ENCODE data around the gene ANKRD53.
"Not testable (repeated sequence)": the region's sequence is repeated elsewhere in the genome, so short reads cannot be mapped to it uniquely, and the experiment has no call there.

ANKRD53 gene

DNA sequence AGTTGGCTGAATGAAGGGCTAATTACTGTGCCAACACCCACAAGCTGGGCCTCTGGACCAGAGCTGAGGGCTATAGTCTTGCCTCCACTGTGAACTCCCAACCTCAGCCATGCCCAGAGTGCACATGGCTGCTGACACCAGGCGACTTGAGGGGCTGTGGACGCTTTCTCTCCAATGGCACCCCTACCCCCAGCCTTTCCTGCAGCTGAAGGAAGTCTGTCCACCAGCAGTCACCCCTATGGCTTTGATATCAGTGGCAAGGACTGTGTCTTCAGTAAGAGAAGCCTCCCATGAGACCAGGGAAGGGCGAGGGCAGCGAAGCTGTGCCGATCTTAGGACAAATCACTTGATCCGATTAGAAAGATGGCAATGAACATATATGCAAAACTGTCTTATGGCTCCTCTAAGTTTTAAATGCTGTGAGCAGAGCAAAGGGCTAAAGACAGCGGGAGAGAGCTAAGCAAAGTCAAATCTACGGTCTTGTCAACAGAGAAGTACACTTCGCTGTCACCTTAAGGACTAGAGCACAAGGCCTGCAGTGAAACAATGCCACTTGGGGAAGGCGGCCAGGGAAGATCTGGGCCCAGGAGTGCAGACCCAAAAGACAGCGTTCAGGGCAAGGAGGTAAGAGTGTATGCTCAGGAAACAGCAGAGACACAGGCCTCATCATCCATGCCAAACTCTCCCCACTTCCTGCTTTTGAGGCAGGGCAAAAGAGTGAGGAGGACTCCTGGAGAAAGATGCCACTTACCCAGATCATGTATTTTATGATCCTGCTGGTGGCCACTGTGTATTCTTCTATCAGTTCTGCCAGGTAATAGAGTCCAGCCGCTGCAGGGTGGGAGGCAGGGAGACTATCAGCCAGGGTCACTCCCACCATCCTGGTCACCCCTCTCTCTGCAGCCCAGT lies 14.8 kb downstream of the ANKRD53 start:
- FAIRE-seq = no peak

- no peak for FAIRE-seq
These were observed 15.7 kb downstream of the ANKRD53 start for GRCh38 chr2:70994009-70994698.

- FAIRE-seq = no peak
These were observed 16.4 kb downstream of the ANKRD53 start, which contains the start of gene TEX261 for GRCh38 chr2:70994699-70995425. Gene TEX261 (minus strand): TSS chr2:70994873. CDS start chr2:70994757, 116 bp downstream.

DNA sequence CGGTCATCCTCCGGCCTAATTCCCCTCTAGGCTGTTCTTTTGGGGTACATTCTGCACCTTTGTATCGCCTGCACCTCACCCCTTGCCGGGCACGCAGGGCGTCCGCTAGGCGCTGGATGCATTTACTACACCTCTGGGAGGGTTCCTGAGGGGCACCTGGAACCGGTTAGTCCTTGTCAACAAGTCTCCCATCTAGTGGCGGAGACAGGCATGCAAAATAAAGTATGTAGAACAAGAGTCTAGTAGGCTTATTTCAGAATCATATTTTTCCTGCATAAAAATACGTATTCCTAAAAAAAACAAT lies 16.9 kb downstream of the ANKRD53 start:
- FAIRE-seq = no peak

GRCh38 chr2:70998885-70999284 lies 20.5 kb downstream of the ANKRD53 start:
- not testable (repeated sequence) for FAIRE-seq

DNA sequence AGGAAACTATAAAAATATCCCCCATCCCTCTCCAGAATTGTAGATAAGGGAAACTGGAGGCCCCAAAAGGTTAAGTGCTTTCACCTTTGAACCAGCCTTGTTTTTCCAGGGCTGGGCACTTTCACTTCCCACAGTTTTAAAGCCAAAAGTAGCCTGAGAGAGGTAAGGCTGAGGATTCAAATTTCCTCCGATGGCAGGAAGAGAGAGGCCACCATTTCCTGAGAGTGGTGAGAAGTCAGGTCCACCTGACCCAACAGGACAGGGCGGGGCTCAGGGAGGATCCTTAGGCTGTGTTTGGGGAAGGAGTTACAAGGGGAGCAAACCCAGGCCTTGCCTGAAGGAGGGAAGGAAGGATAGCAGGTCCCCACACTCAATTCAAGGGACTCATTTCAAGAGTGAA lies 20.9 kb downstream of the ANKRD53 start:
- no peak for FAIRE-seq

DNA sequence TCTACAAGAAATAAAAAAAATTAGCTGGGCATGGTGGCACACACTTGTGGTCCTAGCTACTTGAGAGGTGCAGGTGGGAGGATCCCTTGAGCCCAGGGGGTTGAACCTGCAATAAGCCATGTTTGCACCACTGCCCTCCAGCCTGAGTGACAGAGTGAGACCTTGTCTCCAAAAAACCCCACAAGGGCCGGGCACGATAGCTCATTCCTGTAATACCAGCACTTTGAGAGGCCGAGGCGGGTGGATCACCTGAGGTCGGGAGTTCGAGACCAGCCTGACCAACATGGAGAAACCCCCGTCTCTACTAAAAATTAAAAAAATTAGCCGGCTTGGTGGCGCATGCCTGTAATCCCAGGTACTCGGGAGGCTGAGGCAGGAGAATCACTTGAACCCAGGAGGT lies 21.5 kb downstream of the ANKRD53 start:
- not testable (repeated sequence) for FAIRE-seq

DNA sequence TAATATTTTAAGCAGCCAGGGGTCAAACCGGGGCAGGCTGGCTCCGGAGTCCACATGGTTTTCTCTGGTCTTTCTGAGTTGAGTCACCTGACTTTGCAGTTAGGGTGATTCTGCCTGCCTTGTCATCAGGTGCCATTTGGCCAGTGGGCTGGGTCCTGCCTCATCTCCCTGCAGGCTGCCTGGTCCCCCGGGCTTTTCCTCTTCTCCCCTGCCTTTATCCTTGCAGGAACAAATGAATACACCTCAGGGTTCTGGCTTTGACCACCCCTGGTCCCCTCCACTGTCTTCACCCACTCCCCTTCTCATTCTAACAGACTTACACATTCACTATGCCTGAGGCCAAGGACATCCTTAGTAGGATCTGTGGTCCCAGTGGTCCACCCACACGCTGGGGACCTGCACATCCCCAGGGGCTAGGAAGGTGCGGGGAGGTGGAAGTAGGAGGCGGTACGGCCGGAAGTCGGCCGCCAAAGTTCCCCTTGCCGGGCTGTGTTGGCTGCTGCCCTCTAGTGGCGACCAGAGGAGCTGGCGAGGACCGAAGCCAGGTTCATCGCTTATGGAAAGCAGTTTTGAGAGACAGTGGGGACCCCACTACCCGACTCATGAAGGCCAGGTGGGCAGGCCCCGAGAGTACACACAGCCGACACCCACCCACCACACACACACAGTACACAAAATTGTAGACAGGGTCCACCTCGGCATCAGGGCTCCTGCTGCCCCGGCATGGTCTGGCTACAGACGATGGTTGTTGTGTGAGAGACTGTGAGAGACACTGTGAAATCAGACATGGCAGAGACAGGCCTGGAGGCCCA lies 22.6 kb downstream of the ANKRD53 start:
- FAIRE-seq = no peak

DNA sequence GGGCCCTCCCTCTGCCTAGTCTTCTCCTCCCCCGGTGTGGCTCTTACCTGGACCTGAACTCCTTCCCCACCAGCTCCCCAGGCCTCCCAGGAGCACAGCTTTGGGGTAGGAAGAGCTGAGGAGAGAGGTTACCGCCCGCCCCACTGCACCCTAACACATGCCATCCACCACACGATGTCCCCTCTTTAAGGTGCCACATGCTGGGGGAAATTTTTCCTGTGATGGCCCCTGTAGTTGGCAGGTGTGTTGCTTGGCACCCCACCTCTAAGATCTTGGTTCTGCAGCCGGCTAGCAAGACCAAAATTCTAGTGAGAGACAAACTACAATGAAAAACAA lies 23.1 kb downstream of the ANKRD53 start:
- FAIRE-seq = no peak

DNA sequence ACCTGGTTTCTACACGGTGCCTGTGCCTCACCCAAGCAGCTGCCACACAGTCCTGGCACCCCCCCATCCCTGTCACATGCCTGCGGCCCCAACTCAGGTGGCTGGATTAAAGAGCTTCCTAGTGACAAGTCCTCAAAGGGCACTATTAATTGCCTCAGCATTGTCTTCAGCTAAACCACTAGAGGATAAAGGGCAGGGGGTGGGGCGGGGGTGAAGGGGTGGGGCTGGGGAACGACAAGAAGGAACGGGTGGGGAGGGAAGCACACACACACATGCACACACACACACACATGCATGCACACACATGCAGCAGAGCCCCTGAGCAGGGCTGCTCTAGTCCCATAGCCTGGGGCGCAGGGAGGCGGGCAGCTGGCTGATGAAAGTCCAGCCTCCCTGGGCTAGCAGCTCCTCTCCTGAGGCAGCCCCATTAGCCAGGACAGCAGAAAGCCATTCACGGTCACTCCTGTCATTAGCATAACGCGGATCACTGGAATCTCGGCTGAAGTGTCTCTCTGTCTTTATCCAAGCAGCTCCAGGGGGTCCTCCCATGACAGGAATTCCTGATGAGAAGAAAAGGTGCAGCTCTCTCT lies 23.6 kb downstream of the ANKRD53 start:
- FAIRE-seq = no peak

GRCh38 chr2:71003396-71003795 lies 25.0 kb downstream of the ANKRD53 start:
- FAIRE-seq = no peak

GRCh38 chr2:71003966-71004755 lies 25.7 kb downstream of the ANKRD53 start:
- FAIRE-seq = no peak

DNA sequence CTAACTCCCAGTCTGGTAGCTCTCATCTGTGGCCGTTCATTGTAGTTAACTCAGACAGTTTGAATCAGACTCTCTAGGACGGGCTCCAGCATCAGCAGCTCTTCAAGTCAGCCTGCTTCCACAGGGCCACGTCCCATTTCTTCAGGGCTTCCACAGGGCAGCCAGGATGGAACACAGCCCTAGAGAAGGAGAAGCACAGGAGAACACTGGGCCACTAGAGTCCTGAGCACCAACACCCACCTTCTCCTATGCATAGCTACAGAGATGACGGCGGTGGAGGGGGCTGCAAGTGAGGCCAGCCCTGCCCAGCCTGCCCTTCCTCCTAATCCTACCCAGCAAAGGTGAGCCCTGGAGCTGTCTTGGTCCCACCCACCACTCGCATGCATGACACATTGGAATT lies 26.4 kb downstream of the ANKRD53 start:
- no peak for FAIRE-seq

GRCh38 chr2:71005271-71006202 lies 27.1 kb downstream of the ANKRD53 start:
- FAIRE-seq = no peak

GRCh38 chr2:71006323-71006722 lies 27.9 kb downstream of the ANKRD53 start:
- FAIRE-seq = no peak

DNA sequence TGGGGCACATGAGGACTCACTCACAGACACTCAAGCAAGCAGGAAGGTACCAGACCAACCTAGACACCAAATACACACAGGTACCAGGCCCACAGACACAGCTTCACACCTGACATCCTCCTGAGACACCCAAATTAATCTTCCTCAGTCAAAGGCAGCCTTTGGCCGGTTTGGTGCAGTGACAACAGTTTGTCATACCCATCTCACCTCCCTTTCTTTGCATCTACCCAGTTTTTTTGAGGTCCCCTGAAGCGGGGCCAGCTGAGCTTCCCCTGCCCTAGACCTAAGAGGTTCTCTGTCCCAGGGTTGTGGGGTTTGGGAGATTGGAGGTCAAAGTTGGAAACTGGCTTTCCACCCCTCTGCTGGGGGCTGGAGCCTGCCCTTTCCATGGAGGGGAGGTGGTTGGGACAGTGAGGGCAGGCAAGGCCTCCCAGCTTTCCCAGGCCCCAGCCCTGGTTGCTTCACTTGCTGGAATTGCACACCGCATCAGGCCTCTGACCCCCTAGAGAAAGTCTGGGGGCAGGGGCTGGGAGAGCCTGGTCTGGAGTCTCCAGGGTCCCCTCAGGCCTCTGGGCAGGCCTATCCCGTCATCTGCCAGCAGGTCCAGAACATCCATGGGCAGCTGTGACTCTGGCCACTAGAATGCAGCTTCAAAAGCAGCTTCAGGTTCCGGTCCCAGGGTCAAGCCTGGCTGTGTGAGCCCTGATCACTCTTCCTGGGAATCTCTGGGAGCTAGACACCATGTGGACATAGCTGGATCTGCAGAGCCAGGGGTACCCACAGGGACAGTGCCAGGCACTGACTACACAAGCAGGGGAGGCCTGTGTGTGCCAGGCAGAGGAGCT lies 28.7 kb downstream of the ANKRD53 start:
- FAIRE-seq = no peak

DNA sequence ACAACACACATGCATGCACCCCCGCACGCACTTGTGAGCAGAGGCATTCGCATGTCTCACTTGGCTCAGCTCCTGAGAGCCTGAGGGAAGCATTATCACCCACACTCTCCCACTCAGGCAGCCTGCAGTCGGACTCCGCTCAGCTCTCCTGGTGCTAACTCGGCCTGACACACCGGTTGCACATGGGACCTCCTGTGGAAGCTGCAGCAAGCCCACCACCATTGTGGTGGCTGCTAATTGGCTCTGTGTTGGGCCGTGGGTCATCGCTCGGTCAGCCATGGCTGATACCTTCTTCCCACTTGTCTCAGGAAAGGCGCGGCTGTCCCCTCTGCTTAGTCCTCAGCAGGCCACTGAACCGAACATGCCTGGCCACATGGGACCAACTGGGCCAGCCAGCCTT lies 29.9 kb downstream of the ANKRD53 start:
- FAIRE-seq = no peak

DNA sequence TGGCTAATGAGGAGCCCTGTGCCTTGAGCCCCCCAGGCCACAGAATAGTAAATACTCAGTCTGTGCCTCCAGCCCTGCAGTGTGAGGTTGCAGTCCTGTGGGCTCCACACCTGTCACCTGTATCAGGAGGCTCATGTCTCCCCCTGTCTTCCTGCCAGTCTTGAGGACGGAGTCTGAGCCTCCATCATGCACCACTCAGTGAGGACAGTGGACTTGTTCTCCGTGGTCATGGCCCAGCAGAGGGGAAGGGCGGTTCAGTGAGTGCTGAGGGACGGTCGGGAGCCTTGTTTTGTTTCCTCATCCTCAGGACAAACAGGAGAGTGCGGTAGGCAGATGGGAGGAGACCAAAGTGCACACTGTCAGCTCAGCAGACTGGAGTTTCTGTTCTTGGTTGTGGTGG lies 33.4 kb downstream of the ANKRD53 start:
- not testable (repeated sequence) for FAIRE-seq

- no peak for FAIRE-seq
These were observed 40.2 kb downstream of the ANKRD53 start for GRCh38 chr2:71018625-71019024.
